Stimulated activated naive B cell treated with anti-CD40 and anti-IgM and Interleukin-4, amounts not matched to agents 10 μg/mL and 1 μg/mL and 100 μg/mL, for 72 hours (primary cell): Measurements from ENCODE around the gene RNF223.
"Not testable (repeated sequence)": the region's sequence is repeated elsewhere in the genome, so short reads cannot be mapped to it uniquely, and the experiment has no call there.

Experiments used
- ATAC-seq, 2 donors: fragments of 150-1000 bp; cut with Tn5 transposase; replicated peaks; 2 replicates each; pipeline ENCODE4 v1.10.0; 2021; ENCODE audit warnings: moderate library complexity in 1 of 2
- DNase-seq: peaks from one replicate; pipeline ENCODE4 v3.0.0; 2021
- H3K27ac Mint-ChIP-seq: one replicate; pipeline ENCODE4 v1.8.0; 2022; ENCODE audit warnings: mild to moderate bottlenecking, mixed read lengths
- H3K27me3 Mint-ChIP-seq, 2 donors: one replicate each; pipeline ENCODE4 v1.8.0; 2022; ENCODE audit warnings: mixed read lengths in 2 of 2
- H3K36me3 Mint-ChIP-seq, 2 donors: one replicate each; pipeline ENCODE4 v1.8.0; 2022; ENCODE audit warnings: mixed read lengths in 2 of 2, mild to moderate bottlenecking in 1 of 2
- H3K4me1 Mint-ChIP-seq, 2 donors: one replicate each; pipeline ENCODE4 v1.8.0; 2022; ENCODE audit warnings: mixed read lengths in 2 of 2, mild to moderate bottlenecking in 1 of 2
- H3K4me3 Mint-ChIP-seq, 2 donors: one replicate each; pipeline ENCODE4 v1.8.0; 2022; ENCODE audit warnings: mild to moderate bottlenecking in 2 of 2, mixed read lengths in 2 of 2, moderate library complexity in 1 of 2
- H3K9me3 Mint-ChIP-seq, 2 donors: one replicate each; pipeline ENCODE4 v1.8.0; 2022; ENCODE audit warnings: mixed read lengths in 2 of 2, mild to moderate bottlenecking in 1 of 2

RNF223 gene

GRCh38 chr1:1098681-1099421, 24.7 kb upstream of the RNF223 start:
- H3K27me3 Mint-ChIP-seq, result no peaks in the 10 kb centered on the region
- no peak for DNase-seq
- no peak overlapping the region for H3K4me3 Mint-ChIP-seq
- H3K4me1 Mint-ChIP-seq, result peaks cover 6 to 7% of the 10 kb centered on the region in 2 donors
- no peak for ATAC-seq
- H3K9me3 Mint-ChIP-seq, result peaks cover 7 to 13% of the 10 kb centered on the region in 2 donors
- H3K36me3 Mint-ChIP-seq, result peaks cover 17 to 30% of the 10 kb centered on the region in 2 donors
- H3K27ac Mint-ChIP-seq, result no peak overlapping the region

- H3K27ac Mint-ChIP-seq, ATAC-seq, H3K4me3 Mint-ChIP-seq, DNase-seq, H3K27me3 Mint-ChIP-seq: not testable (repeated sequence)
- Mint-ChIP-seq H3K9me3 (peaks cover 8 to 13% of the 10 kb centered on the region in 2 donors), H3K4me1 (peaks cover 15 to 20% of the 10 kb centered on the region in 2 donors), H3K36me3 (peaks cover 17 to 22% of the 10 kb centered on the region in 2 donors)
Observed at GRCh38 chr1:1096136-1096535, 22.0 kb upstream of the RNF223 start.

- DNase-seq (no peak), ATAC-seq (no peak)
- H3K4me1 Mint-ChIP-seq, result peaks cover 15 to 20% of the 10 kb centered on the region in 2 donors
- H3K27me3 Mint-ChIP-seq, result no peaks in the 10 kb centered on the region
- H3K36me3 Mint-ChIP-seq, result peaks cover 11 to 24% of the 10 kb centered on the region in 2 donors
- H3K4me3 Mint-ChIP-seq, result no peak overlapping the region
- H3K27ac Mint-ChIP-seq, result no peak overlapping the region
- peaks cover 6 to 8% of the 10 kb centered on the region in 2 donors for H3K9me3 Mint-ChIP-seq
Observed at GRCh38 chr1:1094981-1095380, 20.9 kb upstream of the RNF223 start.

GRCh38 chr1:1093610-1093943, 19.5 kb upstream of the RNF223 start:
- no peak for ATAC-seq
- Mint-ChIP-seq H3K9me3 (peaks cover 0 to 2% of the 10 kb centered on the region in 2 donors), H3K4me3 (no peak overlapping the region), H3K27me3 (no peaks in the 10 kb centered on the region), H3K36me3 (peaks cover 6 to 20% of the 10 kb centered on the region in 2 donors), H3K4me1 (peaks cover 11 to 20% of the 10 kb centered on the region in 2 donors), H3K27ac (no peak overlapping the region)
- no peak for DNase-seq

DNA sequence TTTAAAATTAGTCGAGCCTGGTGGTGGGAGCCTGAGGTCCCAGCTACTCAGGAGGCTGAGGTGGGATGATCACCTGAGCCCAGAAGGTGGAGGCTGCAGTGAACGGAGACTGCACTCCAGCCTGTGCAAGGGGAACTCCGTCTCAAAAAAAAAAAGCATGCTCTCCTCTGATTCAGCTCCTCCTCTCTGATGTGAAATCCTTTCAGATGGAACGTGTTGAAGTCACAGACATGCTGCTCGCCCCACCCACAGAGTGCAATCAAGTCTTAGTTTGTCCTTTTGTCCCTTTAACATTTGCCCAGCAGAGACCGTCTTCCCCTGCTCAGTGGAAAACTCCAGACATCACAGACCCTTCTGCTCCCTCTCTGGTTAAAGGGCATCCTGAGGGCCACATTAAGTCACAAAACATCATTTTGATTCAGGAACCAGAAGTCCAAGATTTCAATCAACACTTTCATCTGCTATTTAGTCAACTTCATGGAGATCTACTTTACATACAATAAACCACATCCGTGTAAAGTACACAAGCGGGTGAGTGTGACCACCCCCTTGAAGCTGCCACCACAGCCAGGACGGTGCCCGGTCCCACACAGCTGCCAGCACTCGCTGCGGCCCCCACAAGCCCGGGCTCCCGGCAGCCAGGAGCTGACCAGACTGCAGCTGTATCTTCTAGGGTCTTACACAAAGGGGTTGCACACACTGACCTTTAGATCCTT, 18.9 kb upstream of the RNF223 start:
- Mint-ChIP-seq H3K36me3 (peaks cover 9 to 24% of the 10 kb centered on the region in 2 donors), H3K27me3 (no peaks in the 10 kb centered on the region), H3K9me3 (peaks cover 0 to 2% of the 10 kb centered on the region in 2 donors), H3K4me1 (peaks cover 14 to 19% of the 10 kb centered on the region in 2 donors), H3K4me3 (no peak overlapping the region), H3K27ac (no peak overlapping the region)
- DNase-seq (no peak), ATAC-seq (peak; percentile 36 to 76)

- Mint-ChIP-seq H3K4me1 (peaks cover 11 to 13% of the 10 kb centered on the region in 2 donors), H3K36me3 (peaks cover 6 to 24% of the 10 kb centered on the region in 2 donors), H3K4me3 (no peak overlapping the region), H3K27me3 (no peaks in the 10 kb centered on the region), H3K9me3 (peaks cover 0 to 2% of the 10 kb centered on the region in 2 donors), H3K27ac (no peak overlapping the region)
- DNase-seq, result no peak
- no peak for ATAC-seq
Observed at GRCh38 chr1:1092149-1092855, 18.2 kb upstream of the RNF223 start.

GRCh38 chr1:1091344-1092148, 17.4 kb upstream of the RNF223 start:
- ATAC-seq (peak in 1 of 2 donors; percentile 14), DNase-seq (no peak)
- Mint-ChIP-seq H3K27me3 (no peaks in the 10 kb centered on the region), H3K36me3 (peaks cover 13 to 29% of the 10 kb centered on the region in 2 donors), H3K27ac (no peak overlapping the region), H3K9me3 (peaks cover 0 to 2% of the 10 kb centered on the region in 2 donors), H3K4me3 (no peak overlapping the region), H3K4me1 (peaks cover 11 to 17% of the 10 kb centered on the region in 2 donors)

DNA sequence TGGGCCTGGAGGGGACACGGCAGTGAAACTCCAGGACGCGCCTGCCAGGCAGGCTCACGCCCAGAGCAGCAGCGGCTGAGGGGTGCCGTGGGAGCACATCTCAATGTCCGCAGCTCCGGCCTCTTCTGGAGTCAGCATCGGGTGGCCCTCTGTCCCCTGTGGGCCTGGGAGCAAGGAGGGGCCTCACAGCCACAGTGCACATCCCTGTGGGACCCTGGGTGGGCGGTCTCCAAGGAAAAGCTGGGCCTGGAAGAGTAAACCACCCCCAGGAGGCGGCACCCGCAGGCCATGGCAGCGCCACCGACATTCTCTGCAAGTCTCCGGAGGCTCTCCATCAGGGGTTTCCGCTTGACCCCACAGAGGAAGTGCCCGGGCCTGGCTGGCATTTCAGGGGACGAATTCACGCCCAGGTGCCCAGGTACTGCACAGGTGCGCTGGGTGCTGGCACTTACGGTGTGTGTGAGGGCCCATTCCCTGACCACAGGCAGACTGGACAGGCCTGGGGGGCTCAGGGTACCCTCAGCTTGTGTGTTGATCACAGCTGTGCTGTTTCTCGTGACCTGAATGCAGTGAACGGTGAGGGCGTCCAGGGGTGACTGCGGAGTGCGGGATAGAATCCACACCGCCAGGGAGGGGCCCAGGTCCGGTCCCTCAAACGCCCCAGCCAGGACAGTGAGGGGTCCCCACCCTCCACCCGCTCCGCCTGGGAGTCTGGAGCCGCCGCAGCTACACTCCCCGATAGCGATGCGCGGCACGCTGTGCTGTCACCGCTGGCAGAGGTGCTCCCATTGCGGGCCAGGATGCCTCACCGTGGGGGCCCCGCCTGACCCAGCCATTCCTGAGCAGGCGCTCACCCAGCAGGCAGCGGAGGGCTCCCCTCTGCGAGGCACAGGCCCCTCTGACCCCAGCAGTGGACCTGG, 16.6 kb upstream of the RNF223 start:
- no peaks in the 10 kb centered on the region for H3K27me3 Mint-ChIP-seq
- DNase-seq (no peak), ATAC-seq (no peak)
- H3K4me3 Mint-ChIP-seq, result no peak overlapping the region
- H3K9me3 Mint-ChIP-seq, result peaks cover 0 to 2% of the 10 kb centered on the region in 2 donors
- no peak overlapping the region for H3K27ac Mint-ChIP-seq
- peaks cover 11 to 19% of the 10 kb centered on the region in 2 donors for H3K4me1 Mint-ChIP-seq
- peaks cover 15 to 32% of the 10 kb centered on the region in 2 donors for H3K36me3 Mint-ChIP-seq

GRCh38 chr1:1089731-1090423, 15.8 kb upstream of the RNF223 start:
- no peak for ATAC-seq

DNA sequence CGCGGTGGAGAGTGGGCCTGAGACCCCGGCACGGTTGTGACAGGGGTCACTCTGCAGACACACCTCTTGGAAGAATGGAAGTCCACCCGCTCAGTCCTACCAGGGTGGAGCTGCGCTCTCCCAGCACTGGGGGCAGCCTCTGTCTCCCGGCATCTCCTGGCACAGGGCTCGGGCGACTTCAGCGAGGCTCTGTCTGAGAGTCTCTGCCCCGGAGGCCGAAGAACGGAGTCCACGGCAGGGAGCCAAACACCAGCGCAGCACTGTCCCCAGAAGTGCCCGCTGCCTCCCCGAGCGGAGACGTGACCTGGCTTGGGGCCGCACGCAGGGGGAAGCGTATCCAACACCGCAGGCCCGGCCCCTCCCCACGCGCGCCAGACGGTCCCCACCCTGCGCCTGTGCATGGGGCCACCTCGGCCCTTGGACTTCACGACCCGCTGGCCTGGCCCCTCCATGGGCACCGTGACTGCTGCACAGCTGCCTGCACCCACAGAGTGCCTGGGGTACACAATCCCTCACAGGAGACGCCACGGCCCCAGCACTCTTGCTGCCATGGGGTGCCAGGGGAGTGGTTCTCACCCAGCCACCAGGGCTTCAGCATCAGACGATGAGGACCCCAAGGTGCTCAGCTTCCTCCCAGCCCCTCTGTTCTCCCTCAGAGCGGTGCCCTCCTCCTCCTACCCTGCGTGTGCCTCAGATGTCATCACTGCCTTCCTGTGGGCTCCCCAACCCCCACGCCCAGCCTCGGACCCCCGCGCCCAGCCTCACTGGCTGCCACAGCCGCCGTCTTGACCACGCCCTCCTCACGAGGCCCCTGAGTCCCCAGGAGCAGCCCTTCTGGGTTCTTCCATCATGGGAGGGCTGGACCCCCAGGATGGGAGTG, 14.9 kb upstream of the RNF223 start:
- H3K27ac Mint-ChIP-seq, result no peak overlapping the region
- peaks cover 15 to 32% of the 10 kb centered on the region in 2 donors for H3K36me3 Mint-ChIP-seq
- no peak overlapping the region for H3K4me3 Mint-ChIP-seq
- H3K27me3 Mint-ChIP-seq, result no peaks in the 10 kb centered on the region
- peaks cover 11 to 19% of the 10 kb centered on the region in 2 donors for H3K4me1 Mint-ChIP-seq
- DNase-seq (no peak), ATAC-seq (no peak)
- H3K9me3 Mint-ChIP-seq, result peaks cover 0 to 2% of the 10 kb centered on the region in 2 donors

More at GRCh38 chr1:1089731-1090423, 15.8 kb upstream of the RNF223 start:
- H3K36me3 Mint-ChIP-seq, result peaks cover 15 to 32% of the 10 kb centered on the region in 2 donors
- H3K27me3 Mint-ChIP-seq, result no peaks in the 10 kb centered on the region
- H3K27ac Mint-ChIP-seq, result no peak overlapping the region
- no peak for DNase-seq
- H3K4me3 Mint-ChIP-seq, result no peak overlapping the region
- peaks cover 11 to 19% of the 10 kb centered on the region in 2 donors for H3K4me1 Mint-ChIP-seq
- peaks cover 0 to 2% of the 10 kb centered on the region in 2 donors for H3K9me3 Mint-ChIP-seq

DNA sequence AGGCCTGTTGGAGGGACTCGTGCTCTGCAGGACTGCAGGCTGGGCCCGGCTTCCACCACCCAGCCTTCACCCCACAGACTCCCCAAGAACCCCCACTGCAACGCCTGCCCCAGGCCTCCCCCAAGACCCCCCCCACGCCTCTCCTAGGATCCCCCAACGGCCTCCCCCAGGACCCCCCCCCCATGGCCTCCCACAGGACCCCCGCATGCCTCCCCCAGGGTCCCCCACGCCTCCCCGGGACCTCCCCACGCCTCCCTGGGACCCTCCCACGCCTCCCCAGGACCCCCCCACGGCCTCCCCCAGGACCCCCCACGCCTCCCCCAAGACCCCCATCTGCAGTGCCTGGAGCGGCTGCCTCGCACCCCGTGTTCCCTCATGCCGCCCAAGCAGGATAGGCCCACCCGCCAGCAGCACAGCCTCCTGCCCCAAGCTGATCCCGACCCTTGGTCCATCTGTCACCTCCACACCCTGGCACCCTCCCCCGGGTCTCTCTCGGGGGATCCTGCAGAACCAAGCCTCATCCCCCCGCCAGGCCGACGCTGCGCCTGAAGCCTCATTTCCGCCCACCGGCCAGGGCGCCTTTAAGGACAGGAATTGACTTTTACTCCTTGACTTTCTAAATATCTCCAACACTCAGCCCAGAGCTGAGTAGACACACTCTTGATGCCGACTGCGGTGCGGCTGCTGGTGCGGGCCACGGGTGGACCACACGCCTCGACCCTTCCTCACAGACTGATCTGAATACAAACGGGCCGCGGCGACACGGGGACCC, 14.1 kb upstream of the RNF223 start:
- H3K36me3 Mint-ChIP-seq, result peaks cover 19 to 37% of the 10 kb centered on the region in 2 donors
- peaks cover 8 to 13% of the 10 kb centered on the region in 2 donors for H3K4me1 Mint-ChIP-seq
- ATAC-seq (no peak), DNase-seq (no peak)
- no peaks in the 10 kb centered on the region for H3K27me3 Mint-ChIP-seq
- peaks cover 0 to 2% of the 10 kb centered on the region in 2 donors for H3K9me3 Mint-ChIP-seq
- H3K4me3 Mint-ChIP-seq, result no peak overlapping the region
- H3K27ac Mint-ChIP-seq, result no peak overlapping the region
